ENCODE results near the gene APP. TPM values are rescaled to one million over a fixed set of nuclear protein-coding genes. Genes with fewer than 3 reads are reported as not detected.
A peak's percentile ranks its signal among the peaks of the same experiment; 100 is the strongest.

Gene APP
- total and polyA plus RNA-seq, 2 of the 13 experiments (the other 11 are each of a cell fraction or from before 2014, with no cell fraction given) = 70.6 to 262 TPM

DNA sequence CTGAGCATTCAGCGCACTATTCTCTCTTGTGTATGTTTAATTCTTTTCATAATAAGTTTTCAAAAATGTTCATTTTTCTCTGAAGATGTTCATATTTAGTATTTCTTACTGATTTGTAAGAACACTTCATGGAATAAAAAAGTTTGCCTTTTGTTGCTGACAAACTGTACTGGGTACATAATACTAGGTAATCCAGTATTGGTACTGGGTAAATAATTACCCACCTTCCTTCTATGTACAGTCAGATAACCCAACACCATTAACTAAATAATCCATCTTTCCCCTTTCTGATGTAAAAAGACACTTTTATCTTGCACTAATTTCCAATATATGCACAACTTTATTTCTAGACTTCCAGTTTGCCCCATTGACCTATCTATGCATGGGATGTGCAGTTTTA, 23.9 kb downstream of the APP start:
- H3K9ac ChIP-seq (ENCODE audit: insufficient read depth, low read depth, low read length) = no peak overlapping the region
- H3K79me2 ChIP-seq (ENCODE audit: insufficient read depth, low read length) = peaks cover 20% of the 10 kb centered on the region
- H3K36me3 ChIP-seq (replicated peaks in 1 of 2; ENCODE audit: control insufficient read depth in 1 of 2, insufficient read depth in 2 of 2, low read length in 2 of 2) = no peaks in the 10 kb centered on the region
- no peak overlapping the region for H3K27ac ChIP-seq (ENCODE audit: extremely low read length, insufficient read depth, low read length)
- DNase-seq (ENCODE audit: low spot score) = no peak
- ChIA-PET CTCF (ENCODE audit: low intra/inter-chr PET ratio, low total read pairs) (no interaction called here), POLR2A (no interaction called here)
- H3K4me1 ChIP-seq (ENCODE audit: insufficient read depth, low read length) = peaks cover 4% of the 10 kb centered on the region; the same call in 1 of the 2 replicates
- no peak overlapping the region for H3K4me3 ChIP-seq (replicated peaks in 1 of 3; ENCODE audit: insufficient read depth in 1 of 3, low read depth in 2 of 3, low read length in 3 of 3)
- ATAC-seq = peak; percentile 43; the same call in 1 of the 3 replicates
- intact Hi-C loops (cut with micrococcal nuclease; ENCODE audit: unreplicated experiment) = no loop called here
- in situ Hi-C loops (cut with HindIII; ENCODE audit: extremely low pct_ligation_motif_present, low pct_unique_long_range_greater_than_20kb) = no loop called here
- TF ChIP-seq ZNF224 (CRISPR knock-in tag; IDR thresholded peaks at IDR 0.05) (no peak), NAIF1 (CRISPR knock-in tag; IDR thresholded peaks at IDR 0.05; ENCODE audit: borderline replicate concordance) (no peak), JUN (CRISPR knock-in tag; IDR thresholded peaks at IDR 0.05) (no peak), ZNF552 (CRISPR knock-in tag; IDR thresholded peaks at IDR 0.05; ENCODE audit: borderline replicate concordance) (no peak), CHCHD3 (CRISPR knock-in tag; IDR thresholded peaks at IDR 0.05) (no peak), DPF2 (CRISPR knock-in tag; IDR thresholded peaks at IDR 0.05; ENCODE audit: borderline replicate concordance, low read depth) (no peak), RAD51 (IDR thresholded peaks at IDR 0.05; ENCODE audit: borderline replicate concordance) (no peak), ZNF329 (CRISPR knock-in tag; IDR thresholded peaks at IDR 0.05; ENCODE audit: low read depth) (no peak), FLYWCH1 (CRISPR knock-in tag; IDR thresholded peaks at IDR 0.05) (no peak), ZNF720 (CRISPR knock-in tag; IDR thresholded peaks at IDR 0.05) (no peak), ZNF7 (CRISPR knock-in tag; IDR thresholded peaks at IDR 0.05) (no peak)
- TF ChIP-seq, protein P1, sequence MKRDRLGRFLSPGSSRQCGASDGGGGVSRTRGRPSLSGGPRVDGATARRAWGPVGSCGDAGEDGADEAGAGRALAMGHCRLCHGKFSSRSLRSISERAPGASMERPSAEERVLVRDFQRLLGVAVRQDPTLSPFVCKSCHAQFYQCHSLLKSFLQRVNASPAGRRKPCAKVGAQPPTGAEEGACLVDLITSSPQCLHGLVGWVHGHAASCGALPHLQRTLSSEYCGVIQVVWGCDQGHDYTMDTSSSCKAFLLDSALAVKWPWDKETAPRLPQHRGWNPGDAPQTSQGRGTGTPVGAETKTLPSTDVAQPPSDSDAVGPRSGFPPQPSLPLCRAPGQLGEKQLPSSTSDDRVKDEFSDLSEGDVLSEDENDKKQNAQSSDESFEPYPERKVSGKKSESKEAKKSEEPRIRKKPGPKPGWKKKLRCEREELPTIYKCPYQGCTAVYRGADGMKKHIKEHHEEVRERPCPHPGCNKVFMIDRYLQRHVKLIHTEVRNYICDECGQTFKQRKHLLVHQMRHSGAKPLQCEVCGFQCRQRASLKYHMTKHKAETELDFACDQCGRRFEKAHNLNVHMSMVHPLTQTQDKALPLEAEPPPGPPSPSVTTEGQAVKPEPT (CRISPR knock-in tag; IDR thresholded peaks at IDR 0.05; ENCODE audit: low read depth) = no peak
- FAIRE-seq = no peak
- no peaks in the 10 kb centered on the region for H3K27me3 ChIP-seq (ENCODE audit: control insufficient read depth in 1 of 2, insufficient read depth in 2 of 2, low read length in 2 of 2)
- WGBS (ENCODE audit: low lambda C conversion rate) = 86% methylated on average over 1 of the region's 1 CpG
- no peaks in the 10 kb centered on the region for H3K9me3 ChIP-seq (ENCODE audit: low read length)
- no peak overlapping the region for H2AFZ ChIP-seq (ENCODE audit: low read length)
- no TSS peak for BruUV-seq (replicated peaks)
- H4K20me1 ChIP-seq (ENCODE audit: insufficient read depth, low read length) = peaks cover 17% of the 10 kb centered on the region
- no peak overlapping the region for H3K4me2 ChIP-seq (ENCODE audit: low read depth, low read length)

All from HepG2 (cell line).